DMS 273 (cell line): ENCODE measurements around the gene OR2A5.
"Not testable (repeated sequence)": the region's sequence is repeated elsewhere in the genome, so short reads cannot be mapped to it uniquely, and the experiment has no call there.

Experiments
- DNase-seq: peaks from one replicate; lab custom pipeline; 2025; ENCODE audit not compliant: unreplicated experiment; lab: John Stamatoyannopoulos, UW

OR2A5 gene

GRCh38 chr7:144048648-144049047 lies at the start of gene OR2A5:
Gene OR2A5 (plus strand): TSS chr7:144048948. CDS start chr7:144050402, 1,454 bp downstream.
- DNase-seq: no peak

- DNase-seq: no peak
Observed at GRCh38 chr7:144000020-144000419, 48.7 kb upstream of the OR2A5 start, which contains the start of gene OR6B1. Gene OR6B1 (plus strand): TSS chr7:144000320. CDS start chr7:144003997, 3,677 bp downstream.

GRCh38 chr7:144001543-144001942 lies 47.2 kb upstream of the OR2A5 start:
- no peak for DNase-seq

GRCh38 chr7:144004703-144005102 lies 44.0 kb upstream of the OR2A5 start:
- no peak for DNase-seq

GRCh38 chr7:144006029-144006691 lies 42.6 kb upstream of the OR2A5 start:
- DNase-seq: no peak

GRCh38 chr7:144006692-144007042 lies 42.1 kb upstream of the OR2A5 start:
- DNase-seq: no peak

- no peak for DNase-seq
Observed at GRCh38 chr7:144009361-144009760, 39.4 kb upstream of the OR2A5 start.

- not testable (repeated sequence) for DNase-seq
Observed at GRCh38 chr7:144010061-144010460, 38.7 kb upstream of the OR2A5 start.

GRCh38 chr7:144010821-144011220 lies 37.9 kb upstream of the OR2A5 start:
- DNase-seq: not testable (repeated sequence)

- DNase-seq: no peak
Observed at GRCh38 chr7:144011458-144012230, 37.1 kb upstream of the OR2A5 start.

GRCh38 chr7:144018065-144018464 lies 30.7 kb upstream of the OR2A5 start:
- DNase-seq: no peak

- DNase-seq: no peak
Observed at GRCh38 chr7:144019457-144019856, 29.3 kb upstream of the OR2A5 start.

GRCh38 chr7:144020340-144020739 lies 28.4 kb upstream of the OR2A5 start:
- no peak for DNase-seq

- no peak for DNase-seq
Observed at GRCh38 chr7:144022169-144022568, 26.6 kb upstream of the OR2A5 start.

GRCh38 chr7:144023171-144023827 lies 25.4 kb upstream of the OR2A5 start:
- no peak for DNase-seq

GRCh38 chr7:144024213-144024612 lies 24.5 kb upstream of the OR2A5 start:
- DNase-seq: no peak

- no peak for DNase-seq
Observed at GRCh38 chr7:144026203-144026883, 22.4 kb upstream of the OR2A5 start.

GRCh38 chr7:144027070-144027469 lies 21.7 kb upstream of the OR2A5 start:
- DNase-seq: peak; percentile 27

GRCh38 chr7:144027974-144028373 lies 20.8 kb upstream of the OR2A5 start:
- DNase-seq: no peak

GRCh38 chr7:144028547-144028946 lies 20.2 kb upstream of the OR2A5 start:
- no peak for DNase-seq

GRCh38 chr7:144032516-144032915 lies 16.2 kb upstream of the OR2A5 start:
- DNase-seq: no peak
